HepG2 (cell line): ENCODE data around the gene MREG. TPM values are rescaled to one million over a fixed set of nuclear protein-coding genes. Genes with fewer than 3 reads are reported as not detected.

Experiments used
- EZH2 ChIP-seq: conservative IDR thresholded peaks from 2 replicates; pipeline ENCODE4 v1.6.1; 2012; ENCODE audit warnings: mild to moderate bottlenecking, low read depth, low read length, moderate library complexity
- GATAD2A ChIP-seq: IDR thresholded peaks from 2 replicates; pipeline ENCODE4 v1.6.1; 2016
- RFX3 ChIP-seq: IDR thresholded peaks from 2 replicates; pipeline ENCODE4 v1.6.1; 2016; ENCODE audit warnings: missing biosample characterization, missing genetic modification reagents
- SIN3A ChIP-seq: IDR thresholded peaks from 2 replicates; pipeline ENCODE4 v1.6.1; 2011; ENCODE audit warnings: low read depth, mild to moderate bottlenecking, control low read depth, low read length, borderline replicate concordance
- SRSF4 ChIP-seq: fragments of 200-400 bp; formaldehyde crosslinking; IDR thresholded peaks from one replicate; pipeline ENCODE4 v1.6.1; 2018; ENCODE audit warnings: mild to moderate bottlenecking, low read depth, low read length, moderate library complexity; ENCODE audit not compliant: poor library complexity, severe bottlenecking
- U2AF1 ChIP-seq: fragments of 200-400 bp; formaldehyde crosslinking; optimal IDR thresholded peaks from 2 replicates; pipeline ENCODE3; 2017; ENCODE audit warnings: mild to moderate bottlenecking, low read depth, low read length
- ZNF160 ChIP-seq: sonication (generic); formaldehyde crosslinking; IDR thresholded peaks from 2 replicates; pipeline ENCODE4 v1.8.0; 2022; ENCODE audit warnings: mild to moderate bottlenecking, inconsistent platforms, missing genetic modification reagents
- ZNF567 ChIP-seq: sonication (generic); formaldehyde crosslinking; IDR thresholded peaks from 2 replicates; pipeline ENCODE4 v1.8.1; 2023; ENCODE audit warnings: mild to moderate bottlenecking, missing genetic modification reagents, borderline replicate concordance
- polyA plus RNA-seq, 8 experiments: library from polyadenylated mRNA; depleted of rRNA in 3 of 8; stranded (reverse) in 7 of 8; unstranded in 1 of 8; fragments of >200 nt; fragmentation: Illumina TruSeq in 4 of 8; extraction: Trizol in 4 of 8; gene quantifications; 2 replicates each; pipeline versions ENCODE4 v1.2.1 to v1.2.3, GENCODE V29; 2011 to 2016; ENCODE audit warnings: low read depth in 4 of 8, missing spikeins in 1 of 8, mixed read lengths in 1 of 8; ENCODE audit not compliant: insufficient read depth in 1 of 8
- total RNA-seq, 5 experiments: library from RNA; depleted of rRNA; stranded (reverse); fragments of >200 nt; fragmentation: Illumina TruSeq; extraction: Trizol; gene quantifications; 2 replicates each; pipeline ENCODE4 v1.2.3, GENCODE V29; 2016; ENCODE audit warnings: low read depth in 1 of 5
- TF ChIP-seq, protein P1 (sequence below): sonication (generic); formaldehyde crosslinking; IDR thresholded peaks from 2 replicates; pipeline ENCODE4 v1.8.0; 2022; ENCODE audit warnings: missing genetic modification reagents, mild to moderate bottlenecking, moderate library complexity, borderline replicate concordance
- TF ChIP-seq, protein P2 (sequence below): fragments of 450-650 bp; IDR thresholded peaks from 2 replicates; pipeline ENCODE4 v1.6.1; 2017; ENCODE audit warnings: mild to moderate bottlenecking
- TF ChIP-seq, protein P3 (sequence below): sonication (generic); formaldehyde crosslinking; IDR thresholded peaks from 2 replicates; pipeline ENCODE4 v1.4.0; 2020; ENCODE audit warnings: missing genetic modification reagents

The MREG gene
- total and polyA plus RNA-seq, 2 of the 13 experiments (the other 11 are each of a cell fraction or from before 2014, with no cell fraction given) = 7.5 to 23.3 TPM

DNA sequence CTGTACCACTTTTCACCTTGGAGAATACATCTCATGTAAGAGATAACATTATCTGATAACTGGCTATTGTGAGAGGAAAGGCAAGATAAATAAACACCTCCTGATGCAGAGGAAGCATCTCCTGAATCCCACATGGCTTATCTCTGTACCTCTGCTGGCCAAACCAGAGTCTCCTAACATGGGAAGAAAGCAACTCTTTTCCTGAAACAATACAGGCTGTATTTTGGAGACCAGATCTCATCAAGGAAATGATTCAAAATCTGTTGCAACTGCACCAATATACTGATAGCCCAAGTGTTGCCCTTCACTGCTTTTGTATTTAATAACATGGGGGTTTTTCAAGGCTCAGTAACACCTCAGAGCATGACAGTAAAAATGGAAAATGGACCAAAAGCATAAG, 106.9 kb downstream of the MREG start (continued):
- TF ChIP-seq, protein P1, sequence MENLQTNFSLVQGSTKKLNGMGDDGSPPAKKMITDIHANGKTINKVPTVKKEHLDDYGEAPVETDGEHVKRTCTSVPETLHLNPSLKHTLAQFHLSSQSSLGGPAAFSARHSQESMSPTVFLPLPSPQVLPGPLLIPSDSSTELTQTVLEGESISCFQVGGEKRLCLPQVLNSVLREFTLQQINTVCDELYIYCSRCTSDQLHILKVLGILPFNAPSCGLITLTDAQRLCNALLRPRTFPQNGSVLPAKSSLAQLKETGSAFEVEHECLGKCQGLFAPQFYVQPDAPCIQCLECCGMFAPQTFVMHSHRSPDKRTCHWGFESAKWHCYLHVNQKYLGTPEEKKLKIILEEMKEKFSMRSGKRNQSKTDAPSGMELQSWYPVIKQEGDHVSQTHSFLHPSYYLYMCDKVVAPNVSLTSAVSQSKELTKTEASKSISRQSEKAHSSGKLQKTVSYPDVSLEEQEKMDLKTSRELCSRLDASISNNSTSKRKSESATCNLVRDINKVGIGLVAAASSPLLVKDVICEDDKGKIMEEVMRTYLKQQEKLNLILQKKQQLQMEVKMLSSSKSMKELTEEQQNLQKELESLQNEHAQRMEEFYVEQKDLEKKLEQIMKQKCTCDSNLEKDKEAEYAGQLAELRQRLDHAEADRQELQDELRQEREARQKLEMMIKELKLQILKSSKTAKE = no peak
- TF ChIP-seq, protein P2, sequence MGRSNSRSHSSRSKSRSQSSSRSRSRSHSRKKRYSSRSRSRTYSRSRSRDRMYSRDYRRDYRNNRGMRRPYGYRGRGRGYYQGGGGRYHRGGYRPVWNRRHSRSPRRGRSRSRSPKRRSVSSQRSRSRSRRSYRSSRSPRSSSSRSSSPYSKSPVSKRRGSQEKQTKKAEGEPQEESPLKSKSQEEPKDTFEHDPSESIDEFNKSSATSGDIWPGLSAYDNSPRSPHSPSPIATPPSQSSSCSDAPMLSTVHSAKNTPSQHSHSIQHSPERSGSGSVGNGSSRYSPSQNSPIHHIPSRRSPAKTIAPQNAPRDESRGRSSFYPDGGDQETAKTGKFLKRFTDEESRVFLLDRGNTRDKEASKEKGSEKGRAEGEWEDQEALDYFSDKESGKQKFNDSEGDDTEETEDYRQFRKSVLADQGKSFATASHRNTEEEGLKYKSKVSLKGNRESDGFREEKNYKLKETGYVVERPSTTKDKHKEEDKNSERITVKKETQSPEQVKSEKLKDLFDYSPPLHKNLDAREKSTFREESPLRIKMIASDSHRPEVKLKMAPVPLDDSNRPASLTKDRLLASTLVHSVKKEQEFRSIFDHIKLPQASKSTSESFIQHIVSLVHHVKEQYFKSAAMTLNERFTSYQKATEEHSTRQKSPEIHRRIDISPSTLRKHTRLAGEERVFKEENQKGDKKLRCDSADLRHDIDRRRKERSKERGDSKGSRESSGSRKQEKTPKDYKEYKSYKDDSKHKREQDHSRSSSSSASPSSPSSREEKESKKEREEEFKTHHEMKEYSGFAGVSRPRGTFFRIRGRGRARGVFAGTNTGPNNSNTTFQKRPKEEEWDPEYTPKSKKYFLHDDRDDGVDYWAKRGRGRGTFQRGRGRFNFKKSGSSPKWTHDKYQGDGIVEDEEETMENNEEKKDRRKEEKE = no peak
- TF ChIP-seq RFX3 (CRISPR knock-in tag) (no peak), SRSF4 (no peak), GATAD2A (no peak), ZNF567 (CRISPR knock-in tag) (no peak), ZNF160 (CRISPR knock-in tag) (no peak), EZH2 (no peak), U2AF1 (no peak), SIN3A (no peak)
- TF ChIP-seq, protein P3, sequence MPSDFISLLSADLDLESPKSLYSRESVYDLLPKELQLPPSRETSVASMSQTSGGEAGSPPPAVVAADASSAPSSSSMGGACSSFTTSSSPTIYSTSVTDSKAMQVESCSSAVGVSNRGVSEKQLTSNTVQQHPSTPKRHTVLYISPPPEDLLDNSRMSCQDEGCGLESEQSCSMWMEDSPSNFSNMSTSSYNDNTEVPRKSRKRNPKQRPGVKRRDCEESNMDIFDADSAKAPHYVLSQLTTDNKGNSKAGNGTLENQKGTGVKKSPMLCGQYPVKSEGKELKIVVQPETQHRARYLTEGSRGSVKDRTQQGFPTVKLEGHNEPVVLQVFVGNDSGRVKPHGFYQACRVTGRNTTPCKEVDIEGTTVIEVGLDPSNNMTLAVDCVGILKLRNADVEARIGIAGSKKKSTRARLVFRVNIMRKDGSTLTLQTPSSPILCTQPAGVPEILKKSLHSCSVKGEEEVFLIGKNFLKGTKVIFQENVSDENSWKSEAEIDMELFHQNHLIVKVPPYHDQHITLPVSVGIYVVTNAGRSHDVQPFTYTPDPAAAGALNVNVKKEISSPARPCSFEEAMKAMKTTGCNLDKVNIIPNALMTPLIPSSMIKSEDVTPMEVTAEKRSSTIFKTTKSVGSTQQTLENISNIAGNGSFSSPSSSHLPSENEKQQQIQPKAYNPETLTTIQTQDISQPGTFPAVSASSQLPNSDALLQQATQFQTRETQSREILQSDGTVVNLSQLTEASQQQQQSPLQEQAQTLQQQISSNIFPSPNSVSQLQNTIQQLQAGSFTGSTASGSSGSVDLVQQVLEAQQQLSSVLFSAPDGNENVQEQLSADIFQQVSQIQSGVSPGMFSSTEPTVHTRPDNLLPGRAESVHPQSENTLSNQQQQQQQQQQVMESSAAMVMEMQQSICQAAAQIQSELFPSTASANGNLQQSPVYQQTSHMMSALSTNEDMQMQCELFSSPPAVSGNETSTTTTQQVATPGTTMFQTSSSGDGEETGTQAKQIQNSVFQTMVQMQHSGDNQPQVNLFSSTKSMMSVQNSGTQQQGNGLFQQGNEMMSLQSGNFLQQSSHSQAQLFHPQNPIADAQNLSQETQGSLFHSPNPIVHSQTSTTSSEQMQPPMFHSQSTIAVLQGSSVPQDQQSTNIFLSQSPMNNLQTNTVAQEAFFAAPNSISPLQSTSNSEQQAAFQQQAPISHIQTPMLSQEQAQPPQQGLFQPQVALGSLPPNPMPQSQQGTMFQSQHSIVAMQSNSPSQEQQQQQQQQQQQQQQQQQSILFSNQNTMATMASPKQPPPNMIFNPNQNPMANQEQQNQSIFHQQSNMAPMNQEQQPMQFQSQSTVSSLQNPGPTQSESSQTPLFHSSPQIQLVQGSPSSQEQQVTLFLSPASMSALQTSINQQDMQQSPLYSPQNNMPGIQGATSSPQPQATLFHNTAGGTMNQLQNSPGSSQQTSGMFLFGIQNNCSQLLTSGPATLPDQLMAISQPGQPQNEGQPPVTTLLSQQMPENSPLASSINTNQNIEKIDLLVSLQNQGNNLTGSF (CRISPR knock-in tag) = no peak
